Hepatic stellate cell (primary cell): ENCODE measurements around the gene SMARCC1.
A peak's percentile ranks its signal among the peaks of the same experiment; 100 is the strongest.

Source experiments
- DNase-seq: peaks from one replicate; pipeline ENCODE4 v3.0.0; 2011; ENCODE audit warnings: low spot score

SMARCC1 gene

DNA sequence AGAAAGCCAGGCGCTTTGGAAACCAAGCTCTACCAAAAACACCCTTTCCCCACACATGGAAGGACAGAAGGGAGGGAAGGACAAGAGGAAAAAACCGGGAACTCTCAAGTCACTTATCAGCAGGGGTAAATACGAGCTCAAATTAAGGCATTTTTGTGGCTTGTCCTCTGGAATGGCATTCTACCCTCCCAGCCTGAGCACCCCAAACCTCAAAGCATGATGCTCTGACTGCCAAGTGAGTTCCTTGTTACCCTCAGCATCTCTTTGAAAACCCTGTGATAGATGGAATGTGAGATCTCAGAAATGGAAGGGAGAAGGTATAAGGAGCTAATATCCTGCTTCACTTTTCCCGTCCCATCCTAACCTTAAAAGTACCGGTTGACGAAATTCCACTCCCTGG is 194.9 kb downstream of the SMARCC1 start:
- no peak for DNase-seq

DNA sequence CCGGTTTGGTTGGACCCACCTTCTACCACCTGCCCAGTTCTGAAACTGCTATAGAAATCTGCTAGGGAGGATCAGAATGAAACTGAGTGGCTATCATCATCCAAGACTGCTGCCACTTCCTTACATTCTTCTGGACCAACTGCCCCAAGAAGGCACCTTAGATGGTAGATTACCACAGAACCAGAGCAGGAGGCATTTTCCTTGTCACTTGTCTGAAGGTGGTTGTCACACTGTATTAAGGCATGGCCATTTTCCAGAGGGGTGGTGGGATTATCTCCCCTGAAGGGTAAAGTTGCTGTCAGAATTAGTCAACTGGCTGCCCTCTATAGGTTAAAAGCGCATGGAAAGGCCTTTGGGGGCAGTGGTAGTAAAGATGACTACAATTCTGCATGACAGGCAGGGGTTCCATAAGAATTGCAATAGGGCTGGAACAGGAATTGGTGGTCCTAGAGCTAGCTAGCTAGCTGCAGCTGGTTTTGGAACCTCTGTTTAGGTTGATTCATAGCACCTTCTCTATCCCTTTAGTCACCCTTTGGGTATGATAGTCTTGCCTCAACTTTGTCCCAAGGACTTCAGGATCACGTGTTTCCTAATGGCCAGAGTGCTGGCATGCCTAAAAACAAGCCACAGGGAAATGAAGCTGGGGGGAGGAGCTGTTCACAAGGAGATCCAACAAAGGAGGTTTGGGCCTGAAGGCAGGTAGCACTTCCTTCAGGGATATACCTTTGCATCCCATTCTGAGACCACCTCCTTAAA is 198.2 kb downstream of the SMARCC1 start:
- no peak for DNase-seq

DNA sequence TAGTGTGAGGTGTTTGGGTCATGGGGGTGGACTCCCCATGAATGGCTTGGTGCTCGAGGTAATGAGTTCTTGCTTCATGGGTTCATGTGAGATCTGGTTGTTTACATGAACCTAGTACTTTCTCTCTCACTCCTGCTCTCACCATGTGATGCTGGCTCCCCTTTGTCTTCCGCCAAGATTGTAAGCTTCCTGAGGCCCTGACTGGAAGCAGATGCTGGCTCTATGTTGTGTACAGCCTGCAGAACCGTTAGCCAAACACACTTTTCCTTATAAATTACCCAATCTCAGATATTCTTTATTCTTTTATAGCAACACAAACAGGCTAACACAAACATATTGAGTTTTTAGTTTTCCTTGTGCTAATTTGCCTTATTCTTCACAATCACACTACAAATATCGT is 199.9 kb downstream of the SMARCC1 start:
- DNase-seq = no peak

DNA sequence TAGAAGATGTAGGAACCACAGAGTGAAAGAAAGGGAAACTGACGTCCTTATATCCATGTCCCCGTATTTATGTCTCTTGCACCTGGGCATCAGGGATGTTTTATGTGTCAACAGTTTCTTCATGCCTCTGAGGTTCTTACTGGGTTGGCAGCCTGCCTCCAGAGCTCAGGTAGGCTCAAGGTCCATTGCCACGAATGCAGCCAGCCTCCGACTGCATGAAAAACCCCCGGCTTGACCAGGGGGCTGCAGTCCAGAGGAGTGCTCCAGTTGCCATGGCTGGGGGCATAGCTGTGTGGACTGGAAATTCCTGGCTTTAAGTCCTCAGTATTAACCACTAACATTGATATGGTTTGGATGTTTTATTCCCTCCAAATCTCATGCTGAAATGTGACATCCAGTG is 200.3 kb downstream of the SMARCC1 start:
- no peak for DNase-seq

DNA sequence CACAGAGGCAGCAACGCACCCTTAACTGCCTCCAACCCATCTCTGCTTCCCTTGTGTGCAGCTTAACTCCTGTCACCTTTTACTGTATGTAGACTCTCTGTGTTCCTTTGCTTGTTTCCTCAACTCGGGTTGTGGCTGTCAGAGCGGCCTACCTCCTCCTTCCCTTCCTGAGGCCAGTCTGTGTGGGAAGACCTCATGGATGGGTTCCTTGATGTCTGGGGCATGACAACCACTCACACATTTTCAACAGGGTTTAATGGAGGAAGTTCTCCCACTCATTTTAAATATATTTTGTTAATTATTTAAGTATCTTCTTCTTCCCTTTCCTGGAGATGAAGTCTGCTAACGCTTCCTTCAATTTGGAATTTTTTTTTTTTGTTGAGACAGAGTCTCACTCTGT is 201.2 kb downstream of the SMARCC1 start:
- DNase-seq = no peak

DNA sequence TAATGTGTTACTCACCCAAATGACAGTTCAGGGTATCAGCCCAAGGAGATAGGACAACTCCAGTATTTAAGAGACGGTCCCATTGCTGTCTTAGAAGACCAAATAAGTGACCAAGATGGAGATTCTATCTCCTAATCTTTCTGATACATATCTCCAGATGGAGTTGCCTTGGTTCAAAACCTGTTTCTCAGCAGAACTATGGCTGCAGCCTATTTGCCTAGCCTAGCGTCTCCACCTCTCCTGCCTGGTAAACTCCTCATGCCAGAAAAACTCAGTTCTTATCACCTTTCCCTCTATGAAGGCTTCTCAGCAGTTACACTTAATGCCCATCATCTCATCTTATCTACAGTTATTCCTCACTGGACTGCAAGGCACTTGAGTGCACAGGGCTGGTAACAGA is 201.8 kb downstream of the SMARCC1 start:
- DNase-seq = no peak

DNA sequence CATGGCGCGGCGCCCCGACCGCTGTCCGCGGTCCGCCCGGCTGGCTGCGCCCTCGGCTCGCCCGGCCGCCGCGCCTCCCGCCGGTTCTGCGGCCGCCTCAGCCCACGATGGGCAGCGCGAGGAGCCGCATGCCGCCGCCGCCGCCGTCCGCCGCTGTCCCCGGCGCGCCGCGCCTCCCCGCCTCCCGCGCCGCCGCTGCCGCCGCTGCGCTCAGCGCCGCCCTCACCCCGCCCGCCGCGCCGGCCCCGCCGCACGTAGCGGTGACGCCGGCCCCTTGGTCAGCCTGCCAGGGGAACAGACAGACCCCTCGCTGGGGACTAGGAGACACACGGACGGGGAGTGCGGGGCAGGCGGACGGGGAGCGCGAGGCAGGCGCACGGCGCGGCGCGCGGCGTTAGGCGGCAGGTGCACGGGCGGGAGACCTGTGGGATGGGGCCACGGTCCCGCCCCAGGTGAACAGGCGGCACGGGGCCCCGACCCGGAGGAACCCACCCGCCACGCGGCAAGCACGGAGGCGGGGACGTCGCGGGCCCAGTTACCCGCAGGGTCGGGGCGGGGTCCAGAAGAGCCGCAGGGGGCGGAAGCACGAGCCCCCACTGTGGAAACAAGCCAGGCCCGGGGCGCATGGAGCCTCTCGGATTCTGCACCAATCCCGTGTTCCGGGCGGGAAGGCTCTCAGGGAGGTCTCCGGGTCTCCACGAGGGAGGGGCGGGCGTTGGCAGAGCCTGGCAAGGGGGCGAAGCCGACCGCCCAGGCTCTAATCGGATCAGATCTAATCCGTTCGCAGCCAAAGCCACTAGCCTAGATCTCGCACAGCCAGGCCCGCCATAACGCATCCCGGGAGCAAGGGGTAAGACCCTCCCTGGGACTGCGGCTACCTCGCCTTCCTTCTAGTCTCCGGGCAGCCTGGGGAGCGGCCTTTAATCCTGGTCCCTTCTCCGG is 202.7 kb downstream of the SMARCC1 start, which contains the start of gene CSPG5:
TSS of gene CSPG5 (minus strand) at position 175 of the 942 bp plus-strand sequence. CDS start at position 3, 172 bp downstream.
- DNase-seq = no peak

DNA sequence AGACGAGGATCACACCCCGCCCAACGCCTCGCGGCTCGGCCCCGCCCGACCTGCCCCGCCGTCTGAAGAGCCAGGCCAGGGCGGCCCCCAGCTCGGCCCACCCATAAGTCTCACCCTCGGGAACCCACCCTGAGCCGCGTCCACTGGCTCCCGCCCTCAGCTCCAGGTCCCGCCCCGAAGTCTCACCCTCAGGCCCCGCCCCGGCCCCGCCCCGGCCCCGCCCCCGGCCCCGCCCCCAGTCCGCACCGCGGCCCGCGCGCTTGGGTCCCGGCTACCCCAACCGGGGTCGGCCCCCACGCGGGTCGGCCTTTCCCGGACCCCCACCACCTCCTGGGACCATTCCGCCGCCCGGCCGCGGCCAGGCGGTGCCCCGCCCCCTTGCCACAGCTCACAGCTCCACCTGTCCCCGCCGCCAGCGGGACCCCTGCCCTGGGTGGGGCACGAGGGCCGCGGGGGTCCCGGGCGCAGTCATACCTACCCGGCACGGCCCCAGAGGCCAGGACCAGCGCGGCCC is 203.5 kb downstream of the SMARCC1 start:
- DNase-seq = peak; percentile 48

DNA sequence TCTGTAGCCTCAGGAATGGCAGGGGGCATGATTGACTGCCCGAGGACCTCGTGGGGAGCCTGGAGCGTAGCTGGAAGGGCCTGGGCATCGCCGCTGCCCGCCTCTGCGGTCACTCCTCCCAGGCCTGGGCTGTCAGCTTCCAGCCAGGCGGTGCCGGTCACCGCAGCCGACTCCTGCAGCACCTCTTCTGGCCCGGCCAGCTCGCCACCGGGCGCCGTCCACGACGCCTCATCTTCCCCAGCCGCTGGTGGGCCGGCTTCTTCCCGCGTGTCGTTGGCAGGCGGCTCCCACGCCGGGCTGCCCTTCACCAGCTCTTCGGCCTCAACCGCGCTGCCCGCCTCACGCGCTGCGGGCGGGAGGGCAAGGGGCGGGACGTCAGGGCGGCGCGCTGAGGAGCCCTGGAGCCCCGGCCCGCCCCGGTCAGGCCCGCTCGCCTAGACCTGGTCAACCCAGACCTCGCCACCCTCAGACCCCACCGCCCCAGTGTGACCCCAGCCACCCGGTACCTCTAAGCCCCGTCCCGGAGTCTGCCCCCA is 204.0 kb downstream of the SMARCC1 start:
- DNase-seq = no peak

DNA sequence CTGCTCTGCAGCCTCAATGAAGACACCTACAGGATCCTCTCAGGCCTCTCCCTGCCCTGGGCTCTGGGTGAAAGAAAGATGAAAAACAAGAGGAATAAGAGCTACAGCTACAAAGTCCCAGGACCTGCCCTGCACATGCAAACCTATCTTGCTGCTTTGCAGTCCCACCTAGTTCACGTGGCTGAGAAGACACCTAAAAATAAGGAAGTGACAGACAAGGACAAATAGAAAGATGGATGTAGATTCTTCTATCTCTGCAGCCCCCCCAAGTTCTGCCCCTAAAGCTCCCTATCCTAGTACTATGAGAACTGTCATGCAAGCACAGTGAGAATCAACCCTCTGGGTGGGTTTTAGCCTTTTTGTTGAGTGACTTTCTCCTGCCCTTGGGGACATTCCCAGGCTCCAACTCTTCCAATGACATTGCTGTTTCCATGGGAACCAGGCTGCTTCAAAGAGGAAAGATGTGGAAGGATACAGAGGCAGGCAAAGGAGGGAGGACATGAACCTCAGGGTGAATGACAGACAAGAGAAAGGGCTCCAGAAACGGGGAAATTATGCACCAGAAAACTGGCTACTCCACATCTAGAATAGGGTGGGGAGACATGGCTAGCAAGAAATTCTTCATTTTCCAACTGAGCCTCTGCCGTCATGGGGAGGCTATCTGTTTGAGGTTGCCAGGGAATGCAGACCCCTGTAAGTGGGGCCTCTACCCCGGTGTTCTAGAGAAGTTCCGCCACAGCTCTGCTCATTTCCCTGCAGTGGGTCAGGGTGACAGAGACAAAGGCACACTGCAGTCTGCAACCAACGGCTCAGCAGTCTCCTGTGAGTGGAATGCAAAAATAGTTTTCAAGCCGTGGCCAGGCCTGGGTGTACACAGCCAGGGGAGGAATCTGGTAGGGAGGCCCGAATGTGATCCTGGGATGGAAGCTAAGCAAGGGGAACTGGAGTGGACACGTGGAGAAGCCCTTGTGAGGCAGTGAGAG is 208.2 kb downstream of the SMARCC1 start:
- no peak for DNase-seq

DNA sequence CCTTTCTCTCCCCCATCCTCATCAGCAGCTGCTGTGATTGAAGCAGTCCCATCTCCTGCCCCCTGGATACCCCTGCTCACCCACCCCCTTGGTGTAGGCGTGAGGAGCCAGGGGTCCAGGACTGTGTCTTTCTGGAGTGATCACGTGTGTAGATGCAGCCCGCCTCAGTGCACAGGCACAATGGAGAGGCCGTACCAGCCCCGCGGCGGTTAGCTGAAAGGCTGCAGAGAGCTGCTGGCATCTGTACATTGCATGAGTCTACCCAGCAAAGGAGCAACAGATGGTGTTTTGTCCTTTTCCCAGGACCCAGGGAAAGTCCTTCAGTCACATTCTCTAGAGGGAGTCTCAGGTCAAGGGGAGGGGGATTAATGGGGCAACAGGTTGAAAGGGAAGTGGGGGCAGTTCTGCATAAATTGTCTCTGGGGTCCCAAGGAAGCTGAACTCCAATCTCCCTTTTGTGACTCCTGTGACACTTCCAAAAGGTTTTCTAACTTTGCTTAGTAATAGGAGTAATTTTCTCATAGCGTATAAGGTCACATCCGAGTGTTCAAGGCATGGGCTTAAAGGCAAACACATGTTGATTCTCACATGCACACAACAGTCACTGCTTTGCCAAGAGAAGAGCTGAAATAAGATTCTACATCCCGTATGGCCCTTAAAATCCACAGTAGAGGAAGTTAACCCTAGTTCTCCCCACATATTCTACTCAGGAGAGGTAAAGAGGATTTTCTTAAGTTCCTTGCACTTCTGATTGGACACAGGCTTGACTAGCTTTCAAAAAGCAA is 210.1 kb downstream of the SMARCC1 start:
- DNase-seq = no peak

DNA sequence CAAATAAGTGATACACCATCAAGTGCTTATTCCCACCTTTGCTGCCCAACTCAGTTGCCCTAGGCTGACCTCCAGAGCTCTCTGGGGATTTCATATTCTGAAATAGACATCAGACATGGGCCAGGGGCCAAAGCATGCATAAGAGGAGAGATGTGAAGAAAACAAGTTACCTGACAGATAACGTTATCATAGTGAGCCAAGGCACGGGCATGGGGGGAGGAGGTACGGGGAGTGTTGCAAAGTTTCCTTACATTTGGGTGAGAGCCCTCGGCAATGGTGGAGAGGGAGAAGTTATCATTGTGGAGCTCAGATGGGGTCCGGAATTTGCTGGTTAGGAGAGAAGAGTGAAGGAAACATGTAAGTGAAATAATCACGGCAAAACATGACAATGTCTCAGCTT is 212.8 kb downstream of the SMARCC1 start:
- no peak for DNase-seq

DNA sequence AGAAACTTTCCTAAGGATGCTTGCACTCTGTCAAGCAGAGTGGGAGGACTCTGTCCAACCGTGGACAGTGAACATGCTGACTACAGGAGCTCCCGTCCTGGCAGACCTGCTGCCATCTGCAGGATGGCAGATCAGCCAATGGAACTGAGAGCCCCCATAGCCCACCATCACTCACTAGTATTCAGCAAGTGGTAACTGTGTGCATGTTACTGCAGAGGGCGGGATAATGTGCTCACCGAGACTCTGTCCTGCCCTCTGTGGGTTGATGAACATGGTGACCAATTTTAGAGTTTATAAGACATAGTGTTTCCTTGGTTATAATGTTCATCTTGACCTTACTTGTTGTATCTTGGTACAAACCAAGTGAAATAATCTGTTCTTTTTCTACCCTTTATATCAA is 214.5 kb downstream of the SMARCC1 start:
- no peak for DNase-seq

DNA sequence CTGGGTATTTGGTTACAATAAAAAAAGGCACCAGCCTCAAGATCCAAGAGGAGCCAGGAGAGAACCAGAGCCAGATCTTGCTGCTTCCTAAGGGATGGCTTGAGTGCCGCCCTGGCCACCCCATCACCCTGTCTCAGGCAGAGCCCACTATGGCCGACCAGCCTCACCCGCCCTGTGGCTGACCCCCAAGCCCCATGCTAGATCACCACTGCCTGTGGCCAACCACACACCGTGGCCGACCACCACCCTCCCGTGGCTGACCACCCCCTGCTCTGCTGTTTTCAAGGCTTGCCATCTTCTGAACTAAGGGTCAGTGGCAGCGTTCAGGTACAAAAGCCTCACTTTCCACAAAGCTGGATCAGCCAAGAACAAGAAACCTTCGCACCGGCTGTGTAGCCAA is 215.0 kb downstream of the SMARCC1 start:
- no peak for DNase-seq

DNA sequence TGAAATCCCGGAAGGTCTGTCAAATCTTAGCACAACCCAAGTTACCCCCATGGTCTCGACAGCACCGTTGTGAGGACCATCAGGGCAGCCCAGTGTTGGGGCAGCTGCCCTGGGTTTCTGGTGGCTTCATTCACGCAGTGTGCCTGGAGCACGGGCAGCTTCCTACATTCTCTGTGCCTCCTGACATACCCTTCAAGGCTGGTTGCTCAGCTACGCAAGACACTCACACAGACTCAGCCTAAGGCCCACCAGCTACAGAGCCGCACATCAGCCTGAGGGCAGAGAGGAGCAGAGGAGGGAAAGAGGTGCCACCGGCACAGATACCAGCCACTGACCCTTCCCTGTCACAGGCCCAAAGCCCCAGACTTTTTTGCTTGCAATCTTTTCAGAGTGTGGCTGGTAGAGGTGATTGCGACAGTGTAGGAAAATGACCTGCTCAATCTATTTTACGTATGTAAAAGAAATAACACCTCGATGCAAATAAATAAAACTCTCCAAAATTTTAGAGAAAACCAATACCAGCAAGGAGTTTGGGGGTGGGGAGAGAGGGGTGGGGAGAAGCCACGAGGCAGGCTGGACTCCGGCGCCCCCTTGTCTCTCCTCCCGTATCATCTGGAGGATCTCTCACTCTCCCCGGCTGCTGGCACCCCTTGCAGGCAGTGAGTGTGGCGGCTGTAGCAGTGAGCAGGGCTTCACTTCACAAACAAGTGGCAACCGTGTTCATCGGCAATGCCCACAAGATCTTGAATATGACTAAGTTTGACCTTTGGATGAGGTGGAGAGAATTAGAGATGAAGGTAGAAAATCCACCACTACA is 215.8 kb downstream of the SMARCC1 start:
- no peak for DNase-seq

DNA sequence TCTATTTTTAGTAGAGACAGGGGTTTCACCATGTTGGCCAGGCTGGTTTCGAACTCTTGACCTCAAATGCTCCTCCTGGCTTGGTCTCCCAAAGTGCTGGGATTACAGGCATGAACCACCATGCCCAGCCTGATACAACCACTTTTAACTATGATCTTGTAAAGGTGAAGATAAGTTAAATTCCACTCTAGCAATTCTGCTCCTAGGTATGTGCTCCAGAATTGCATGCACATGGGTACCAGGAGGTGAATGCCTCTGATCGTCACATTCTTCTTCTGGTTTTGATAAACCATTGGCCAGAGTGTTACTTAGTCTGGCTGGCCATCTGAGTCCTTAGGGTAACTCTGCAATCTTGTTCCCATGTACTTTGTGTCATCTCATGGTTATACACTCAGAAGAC is 225.3 kb downstream of the SMARCC1 start:
- DNase-seq = no peak

DNA sequence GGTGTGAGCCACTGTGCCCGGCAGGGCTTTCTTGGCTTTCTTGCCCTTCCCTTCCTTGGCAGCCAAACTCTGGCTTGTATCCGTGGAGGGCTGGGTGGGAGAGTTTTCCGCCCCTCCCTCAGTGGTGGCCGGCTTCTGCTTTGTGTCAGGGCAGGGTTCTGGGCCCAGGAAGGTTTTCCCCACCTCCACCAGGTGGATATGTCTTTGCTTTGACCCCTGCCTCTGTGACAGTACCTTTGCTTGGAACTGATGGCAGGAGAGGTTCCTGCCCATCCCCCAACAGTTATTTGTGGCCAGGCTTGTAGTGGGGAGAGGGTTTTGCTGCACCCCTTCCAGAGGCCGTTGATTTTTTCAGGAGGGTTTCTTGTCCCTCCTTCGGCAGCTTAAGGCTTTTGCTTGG is 227.4 kb downstream of the SMARCC1 start:
- no peak for DNase-seq

DNA sequence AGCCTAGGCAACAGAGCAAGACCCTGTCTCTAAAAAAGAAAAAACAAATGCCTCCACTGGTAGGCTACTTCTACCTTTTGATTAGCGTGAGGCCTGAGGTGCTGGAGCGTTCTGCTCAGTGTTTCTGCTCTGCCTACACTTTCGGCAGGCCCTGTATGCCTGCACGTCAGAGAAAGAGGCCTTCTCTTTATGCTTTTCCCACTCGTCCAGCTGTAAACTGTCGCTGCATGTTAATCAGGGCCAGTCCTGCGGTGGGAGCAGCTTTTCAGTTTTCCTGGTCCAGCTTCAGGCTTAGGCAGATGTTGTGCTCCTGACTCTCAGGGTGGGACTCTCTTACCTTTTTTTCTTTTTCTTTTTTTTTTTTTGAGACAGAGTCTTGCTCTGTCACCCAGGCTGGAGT is 228.3 kb downstream of the SMARCC1 start:
- DNase-seq = no peak

DNA sequence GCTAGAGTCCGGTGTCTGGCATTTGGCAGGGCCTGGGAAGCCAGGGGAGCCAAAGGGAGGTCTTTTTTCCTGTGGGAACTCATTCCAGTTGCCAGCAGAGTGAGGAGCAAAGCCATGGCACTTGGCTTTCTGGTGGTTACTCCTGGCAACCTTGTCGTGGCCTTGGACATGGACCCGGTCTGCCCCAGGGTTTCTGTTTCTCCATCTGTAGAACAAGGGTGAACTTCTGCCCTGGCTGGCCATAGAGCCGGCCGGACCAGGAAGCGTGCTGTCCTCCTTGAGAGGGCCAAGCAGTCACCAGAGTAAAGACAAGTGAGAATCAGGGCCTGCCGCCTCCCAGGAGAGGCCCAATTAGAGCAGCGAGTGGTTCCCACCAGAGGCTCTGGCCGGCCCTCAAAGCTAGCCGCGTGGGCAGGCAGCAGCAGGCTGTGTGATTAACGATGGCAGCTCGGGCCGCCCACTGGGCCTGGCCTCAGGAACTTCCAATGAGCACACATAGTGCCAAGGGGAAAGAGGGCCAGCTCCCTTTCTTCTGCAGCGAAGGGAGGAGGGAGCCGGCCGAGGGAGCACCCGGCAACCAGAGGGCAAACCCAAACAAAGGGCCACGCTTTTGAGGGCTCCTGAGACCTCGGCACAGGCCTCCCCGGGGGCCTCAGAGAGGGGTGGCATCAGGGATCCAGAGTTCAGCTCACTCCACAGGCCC is 239.1 kb downstream of the SMARCC1 start:
- DNase-seq = no peak
